Activated CD8-positive, alpha-beta memory T cell treated with anti-CD3 and anti-CD28 coated beads, Interleukin-2, amount 50 U/mL, for 24 hours (primary cell): ENCODE measurements around the gene IRF2BPL.

Source experiments
- DNase-seq: peaks from one replicate; pipeline ENCODE4 v3.0.0-alpha.2; 2020; ENCODE audit errors: extremely low read depth

Gene IRF2BPL

DNA sequence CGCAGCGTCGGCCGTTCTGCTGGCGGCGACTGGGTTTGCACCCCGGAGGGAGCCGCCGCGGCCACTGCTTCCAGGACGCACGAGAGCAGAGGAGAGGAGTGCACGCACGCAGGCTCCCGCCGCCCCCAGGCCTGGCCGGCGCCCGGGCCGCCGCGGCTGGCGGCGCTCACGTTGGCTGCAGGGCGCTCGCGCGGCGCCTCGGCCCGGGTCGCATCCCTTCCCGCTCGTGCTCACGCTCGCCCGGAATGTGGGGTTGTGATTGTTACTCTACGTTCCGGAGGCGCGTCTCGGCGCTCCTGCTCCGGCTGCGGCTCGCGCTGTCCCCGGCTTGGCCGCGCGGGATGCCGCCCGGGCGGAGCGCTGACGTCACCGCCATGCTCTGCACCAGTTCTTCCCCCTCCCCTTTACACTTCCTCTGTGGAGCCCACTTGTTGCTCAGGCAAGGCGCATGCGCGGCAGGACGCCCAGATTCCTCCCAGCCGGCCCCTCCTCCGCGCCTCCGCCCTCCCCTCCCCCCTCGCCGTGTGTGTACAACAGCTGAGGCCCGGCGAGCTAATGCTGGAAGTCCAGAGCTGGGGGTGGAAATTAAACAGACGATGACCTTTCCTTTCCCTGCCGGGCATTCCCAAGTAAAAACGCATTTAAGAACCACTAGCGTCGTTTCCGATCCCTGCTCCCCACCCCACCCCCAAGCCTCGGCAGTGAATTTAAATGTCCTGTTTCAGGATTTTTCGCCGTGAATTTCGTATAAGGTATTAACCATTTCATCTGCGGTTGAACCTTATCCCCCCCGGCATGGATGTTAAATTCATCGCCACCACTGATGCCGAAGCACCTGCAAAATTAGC is at the start of gene IRF2BPL:
TSS of gene IRF2BPL (minus strand) at position 325 of the 848 bp plus-strand sequence. CDS start 916 bp downstream, outside the sequence.
- DNase-seq: peak; percentile 78

GRCh38 chr14:77077040-77077439 is 48.5 kb upstream of the IRF2BPL start:
- no peak for DNase-seq

DNA sequence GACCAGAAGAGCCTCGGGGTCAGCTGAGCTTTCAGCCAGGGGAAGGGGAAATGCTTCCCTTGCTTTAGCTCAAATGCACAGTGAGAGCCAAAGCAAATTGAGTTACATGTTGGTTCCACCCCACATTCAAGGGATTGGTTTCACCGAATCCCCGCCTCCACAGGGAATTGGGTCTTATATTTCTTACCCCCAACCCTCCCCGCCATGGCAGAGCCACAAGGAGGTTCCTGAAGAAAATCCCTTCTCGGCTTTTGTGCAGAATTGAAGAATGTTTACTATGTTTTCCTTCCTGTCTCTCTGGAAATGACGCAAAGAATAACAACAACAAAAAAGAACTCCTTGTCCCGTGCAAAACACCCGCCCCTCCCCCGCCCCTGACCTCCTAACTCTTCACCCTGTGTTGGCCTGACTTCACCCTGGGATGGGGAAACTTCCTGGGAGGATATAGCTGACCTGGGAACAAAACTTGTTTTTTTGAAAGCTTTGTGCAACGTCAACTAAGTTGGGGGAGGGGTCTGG is 47.7 kb upstream of the IRF2BPL start:
- no peak for DNase-seq

- DNase-seq: no peak
These were observed 46.5 kb upstream of the IRF2BPL start for GRCh38 chr14:77074969-77075368.

DNA sequence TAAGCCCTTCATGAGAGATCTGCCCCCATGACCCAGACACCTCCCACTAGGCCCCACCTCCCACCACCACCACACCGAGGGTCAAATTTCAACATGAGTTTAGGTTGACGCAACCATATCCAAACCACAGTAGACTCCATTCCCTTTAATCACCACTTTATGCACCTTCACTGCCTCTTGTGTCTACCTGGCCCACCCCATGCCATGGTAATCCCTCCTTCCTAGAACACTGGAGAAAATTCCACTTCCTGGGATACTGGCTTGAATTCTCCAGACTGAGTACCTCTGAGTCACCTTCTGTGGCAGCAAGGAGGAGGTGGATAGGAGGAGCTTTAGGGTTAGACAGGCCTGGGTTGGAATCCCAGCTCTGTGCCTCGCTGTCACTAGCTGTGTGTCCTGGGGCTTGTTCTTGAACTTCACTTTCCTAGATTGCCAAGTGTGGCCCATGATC is 43.5 kb upstream of the IRF2BPL start:
- no peak for DNase-seq

GRCh38 chr14:77069551-77069950 is 41.0 kb upstream of the IRF2BPL start:
- no peak for DNase-seq

GRCh38 chr14:77068517-77069200 is 40.2 kb upstream of the IRF2BPL start:
- no peak for DNase-seq

DNA sequence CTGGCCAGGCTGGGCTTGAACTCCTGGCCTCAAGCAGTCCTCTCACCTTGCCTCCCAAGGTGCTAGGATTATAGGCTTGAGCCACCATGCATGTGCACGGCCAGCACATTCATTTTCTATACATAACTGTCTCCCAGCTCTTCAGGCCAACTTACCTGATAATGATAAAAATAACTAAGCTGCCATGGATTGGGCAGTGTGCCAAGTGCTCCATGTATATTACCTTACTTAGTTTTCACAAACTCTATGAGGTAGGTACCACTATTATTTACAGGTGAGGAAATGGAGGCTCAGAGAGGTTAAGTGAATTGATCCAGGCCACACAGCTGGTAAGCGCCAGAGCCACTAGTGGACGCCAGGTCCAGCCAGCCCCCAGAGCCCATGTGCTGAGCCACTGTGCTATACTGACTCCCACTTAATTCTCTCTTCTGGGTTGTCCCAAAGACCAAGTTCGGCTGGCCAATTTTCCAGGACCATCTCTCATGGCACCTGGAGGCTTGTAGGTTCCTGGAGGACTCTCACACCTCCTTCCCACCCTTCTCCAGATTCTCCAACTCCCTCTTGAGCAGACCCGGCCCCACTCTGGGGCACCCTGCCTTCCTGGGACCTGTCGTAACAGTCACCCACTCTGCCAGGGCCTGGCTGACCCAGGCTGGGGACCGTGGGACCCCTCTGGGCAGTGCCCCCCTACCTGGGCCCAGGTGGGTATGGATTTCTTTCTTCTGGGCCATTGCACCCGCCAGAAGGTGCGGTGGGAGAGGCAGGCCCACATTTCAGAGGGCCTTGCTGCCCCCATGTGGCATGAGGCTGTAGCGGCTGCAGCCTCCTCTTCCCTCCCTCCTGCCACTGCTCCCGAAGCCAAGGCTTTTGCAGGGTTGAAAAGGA is 39.4 kb upstream of the IRF2BPL start:
- no peak for DNase-seq

GRCh38 chr14:77066578-77067172 is 38.2 kb upstream of the IRF2BPL start:
- DNase-seq: no peak

DNA sequence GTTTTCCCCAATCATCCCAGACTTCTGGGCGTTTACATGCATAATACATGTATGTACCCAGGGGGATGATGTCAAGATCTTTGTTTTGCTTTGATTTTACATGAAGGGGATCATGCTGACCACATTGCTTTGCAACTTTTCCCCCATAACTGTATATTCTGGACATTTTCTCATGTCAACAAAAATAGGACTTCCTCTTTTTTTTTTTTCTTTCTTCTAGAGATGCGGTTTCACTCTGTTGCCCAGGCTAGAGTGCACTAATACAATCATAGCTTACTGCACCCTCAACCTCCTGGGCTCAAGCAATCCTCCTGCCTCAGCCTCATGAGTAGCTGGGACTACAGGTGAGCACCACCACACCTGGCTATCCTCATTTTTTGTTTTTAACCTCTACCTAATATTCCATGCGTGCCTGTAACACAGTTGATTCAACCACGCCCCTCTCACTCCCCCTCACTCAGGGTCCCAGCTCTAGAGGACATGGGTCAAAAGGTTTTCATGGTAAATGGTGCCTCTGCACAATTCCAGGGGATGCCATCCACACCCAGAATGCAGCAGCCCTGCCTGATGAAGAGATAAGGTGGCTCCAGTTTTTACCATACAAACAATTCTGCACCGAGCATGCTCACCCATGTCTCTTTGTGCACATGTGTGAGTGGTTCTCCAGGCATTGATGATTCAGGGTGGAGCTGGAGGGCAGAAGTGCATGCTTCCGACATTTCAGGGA is 37.5 kb upstream of the IRF2BPL start:
- no peak for DNase-seq

DNA sequence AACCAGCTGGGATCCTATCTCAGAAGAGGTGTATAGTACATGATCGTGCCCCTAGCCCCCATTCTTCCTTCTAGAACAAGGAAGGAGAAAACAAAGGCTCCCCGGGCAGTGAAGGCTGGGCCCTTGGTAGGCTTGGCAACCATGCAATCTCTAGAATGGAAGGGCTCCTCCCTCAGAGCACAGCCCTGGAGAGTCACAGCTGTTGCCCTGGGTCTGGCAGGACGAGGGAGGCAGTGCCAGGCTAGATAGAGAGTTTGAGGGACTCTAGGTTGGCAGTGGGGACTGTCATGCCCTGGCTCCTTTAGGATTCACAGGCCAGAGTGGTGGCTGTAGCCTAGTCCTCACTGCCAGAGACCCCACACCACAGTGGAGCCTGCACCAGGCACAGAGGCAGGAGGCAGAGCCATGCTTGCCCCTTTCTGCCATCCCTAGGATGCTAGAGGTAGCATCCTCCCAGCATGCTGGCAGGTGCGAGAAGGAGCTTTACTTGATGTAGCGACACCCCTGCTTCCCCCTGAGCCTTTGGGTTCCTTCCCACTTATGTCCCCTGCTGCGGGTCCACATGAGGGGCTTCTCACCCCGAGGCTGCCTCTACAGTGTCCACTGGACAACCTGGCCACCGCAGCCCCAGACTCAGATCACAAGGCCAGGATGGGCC is 36.1 kb upstream of the IRF2BPL start:
- DNase-seq: no peak

GRCh38 chr14:77063571-77064171 is 35.2 kb upstream of the IRF2BPL start:
- DNase-seq: no peak

DNA sequence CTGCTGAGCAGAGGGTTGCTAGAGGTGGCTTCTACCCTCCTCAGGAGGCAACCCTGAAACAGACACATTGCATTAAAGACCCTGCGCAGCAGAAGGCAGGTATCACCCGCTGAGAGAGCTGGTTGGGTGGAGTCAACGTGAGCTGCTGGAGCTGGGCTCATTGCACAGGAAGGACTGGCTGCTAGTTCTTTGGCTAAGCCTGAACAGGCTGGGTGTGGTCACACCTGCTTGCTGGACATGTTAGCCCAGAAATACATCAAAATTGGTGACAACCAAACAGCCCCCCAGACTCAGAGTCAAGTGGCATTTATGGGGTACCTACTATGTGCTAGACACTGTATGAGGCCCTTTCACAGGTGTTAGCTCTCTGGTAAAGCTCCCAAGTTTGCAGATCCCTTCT is 33.8 kb upstream of the IRF2BPL start:
- no peak for DNase-seq

DNA sequence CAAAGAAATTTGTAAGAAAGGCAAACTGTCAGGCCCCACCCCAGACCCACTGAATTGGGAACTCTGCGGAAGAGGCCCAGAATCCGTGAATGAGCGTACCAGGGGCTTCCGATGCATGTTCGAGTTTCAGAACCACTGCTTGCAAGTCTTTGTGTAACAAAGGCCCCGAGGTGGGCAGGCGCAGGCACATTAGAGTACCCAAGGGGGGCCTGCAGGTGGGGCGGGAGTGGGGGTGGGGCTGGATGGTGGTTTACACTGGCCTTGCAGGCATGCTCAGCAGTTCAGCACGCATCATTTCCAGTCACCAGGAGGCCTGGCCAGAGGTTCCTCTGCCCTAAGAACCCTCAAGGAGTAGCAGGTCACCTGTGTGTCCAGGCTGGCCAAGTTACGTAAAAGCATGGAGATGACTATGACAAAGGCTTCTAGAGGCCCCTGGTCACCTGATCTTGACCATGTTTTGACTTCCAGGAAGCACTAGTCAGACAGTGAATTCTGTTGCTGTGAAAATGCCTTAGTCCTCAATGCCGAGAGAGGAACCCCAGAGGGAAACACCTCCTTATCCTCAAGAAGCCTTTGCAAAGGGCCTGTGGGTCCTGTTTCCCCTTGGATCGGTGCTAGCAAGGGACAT is 33.2 kb upstream of the IRF2BPL start:
- DNase-seq: no peak

GRCh38 chr14:77059276-77059915 is 30.9 kb upstream of the IRF2BPL start:
- DNase-seq: no peak

GRCh38 chr14:77058785-77059184 is 30.3 kb upstream of the IRF2BPL start:
- DNase-seq: no peak

- DNase-seq: no peak
These were observed 29.6 kb upstream of the IRF2BPL start for GRCh38 chr14:77058117-77058516.

DNA sequence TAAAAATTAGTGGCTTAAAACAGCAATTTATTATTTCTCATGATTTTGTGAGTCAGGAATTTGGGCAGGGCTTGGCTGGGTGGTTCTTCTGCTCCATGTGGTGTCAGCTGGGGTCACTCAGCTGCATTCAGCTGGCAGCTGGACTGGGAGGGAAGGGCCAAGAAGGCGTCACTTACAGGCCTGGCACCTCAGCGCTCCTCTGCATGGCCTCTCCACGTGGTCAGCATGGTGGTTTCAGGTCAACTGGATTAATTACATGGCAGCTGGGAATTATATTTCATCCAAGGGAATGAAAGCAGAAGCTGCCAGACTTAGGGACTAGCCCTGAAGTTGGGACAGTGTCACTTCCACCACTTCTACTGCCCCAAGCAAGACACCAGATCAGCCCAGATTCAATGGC is 27.5 kb upstream of the IRF2BPL start:
- DNase-seq: no peak

GRCh38 chr14:77055306-77055705 is 26.8 kb upstream of the IRF2BPL start:
- no peak for DNase-seq
